ENCODE measurements around the gene PLCD3. TPM values are rescaled to one million over a fixed set of nuclear protein-coding genes. Genes with fewer than 3 reads are reported as not detected.
A peak's percentile ranks its signal among the peaks of the same experiment; 100 is the strongest.

Gene PLCD3
- total RNA-seq, 3 donors from 2014 or later = 30.8 to 62.2 (median 41.1) TPM

GRCh38 chr17:45112559-45113423 lies 19.5 kb downstream of the PLCD3 start:
- H3K36me3 ChIP-seq = no peaks in the 10 kb centered on the region
- no peak for DNase-seq (ENCODE audit: low spot score in 2 of 2)
- H3K9me3 ChIP-seq = no peaks in the 10 kb centered on the region
- no peak overlapping the region for H3K4me3 ChIP-seq
- H3K27ac ChIP-seq = peak overlapping the region in 1 of 2 donors; percentile 5
- intact Hi-C loops (cut with DNase I; ENCODE audit: low total_unique reads) = no loop called here
- H3K4me1 ChIP-seq = peaks cover 0 to 9% of the 10 kb centered on the region in 2 donors
- no peaks in the 10 kb centered on the region for H3K27me3 ChIP-seq
- TF ChIP-seq, protein P1, sequence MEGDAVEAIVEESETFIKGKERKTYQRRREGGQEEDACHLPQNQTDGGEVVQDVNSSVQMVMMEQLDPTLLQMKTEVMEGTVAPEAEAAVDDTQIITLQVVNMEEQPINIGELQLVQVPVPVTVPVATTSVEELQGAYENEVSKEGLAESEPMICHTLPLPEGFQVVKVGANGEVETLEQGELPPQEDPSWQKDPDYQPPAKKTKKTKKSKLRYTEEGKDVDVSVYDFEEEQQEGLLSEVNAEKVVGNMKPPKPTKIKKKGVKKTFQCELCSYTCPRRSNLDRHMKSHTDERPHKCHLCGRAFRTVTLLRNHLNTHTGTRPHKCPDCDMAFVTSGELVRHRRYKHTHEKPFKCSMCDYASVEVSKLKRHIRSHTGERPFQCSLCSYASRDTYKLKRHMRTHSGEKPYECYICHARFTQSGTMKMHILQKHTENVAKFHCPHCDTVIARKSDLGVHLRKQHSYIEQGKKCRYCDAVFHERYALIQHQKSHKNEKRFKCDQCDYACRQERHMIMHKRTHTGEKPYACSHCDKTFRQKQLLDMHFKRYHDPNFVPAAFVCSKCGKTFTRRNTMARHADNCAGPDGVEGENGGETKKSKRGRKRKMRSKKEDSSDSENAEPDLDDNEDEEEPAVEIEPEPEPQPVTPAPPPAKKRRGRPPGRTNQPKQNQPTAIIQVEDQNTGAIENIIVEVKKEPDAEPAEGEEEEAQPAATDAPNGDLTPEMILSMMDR (IDR thresholded peaks at IDR 0.05) = no peak
- TF ChIP-seq POLR2AphosphoS5 (IDR thresholded peaks at IDR 0.05) (no peak), POLR2A (IDR thresholded peaks at IDR 0.05) (no peak)

DNA sequence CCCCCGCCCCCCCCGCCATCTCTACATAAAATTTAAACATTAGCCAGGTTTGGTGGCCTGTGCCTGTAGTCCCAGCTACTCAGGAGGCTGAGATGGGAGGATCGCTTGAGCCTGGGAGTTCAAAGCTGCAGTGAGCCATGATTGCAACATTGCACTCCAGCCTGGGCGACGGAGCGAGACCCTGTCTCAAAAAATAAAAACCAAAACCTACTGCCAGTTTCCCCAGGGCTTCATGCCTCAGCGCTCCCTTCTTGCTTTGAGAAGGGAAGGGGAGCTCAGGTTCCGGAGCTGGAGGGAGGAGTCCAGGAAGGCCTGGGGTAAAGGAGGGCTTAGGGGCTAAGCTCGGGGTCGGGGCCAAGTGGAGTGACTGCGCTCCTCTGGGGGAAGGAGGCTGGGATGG lies 20.5 kb downstream of the PLCD3 start:
- H3K36me3 ChIP-seq = no peaks in the 10 kb centered on the region

DNA sequence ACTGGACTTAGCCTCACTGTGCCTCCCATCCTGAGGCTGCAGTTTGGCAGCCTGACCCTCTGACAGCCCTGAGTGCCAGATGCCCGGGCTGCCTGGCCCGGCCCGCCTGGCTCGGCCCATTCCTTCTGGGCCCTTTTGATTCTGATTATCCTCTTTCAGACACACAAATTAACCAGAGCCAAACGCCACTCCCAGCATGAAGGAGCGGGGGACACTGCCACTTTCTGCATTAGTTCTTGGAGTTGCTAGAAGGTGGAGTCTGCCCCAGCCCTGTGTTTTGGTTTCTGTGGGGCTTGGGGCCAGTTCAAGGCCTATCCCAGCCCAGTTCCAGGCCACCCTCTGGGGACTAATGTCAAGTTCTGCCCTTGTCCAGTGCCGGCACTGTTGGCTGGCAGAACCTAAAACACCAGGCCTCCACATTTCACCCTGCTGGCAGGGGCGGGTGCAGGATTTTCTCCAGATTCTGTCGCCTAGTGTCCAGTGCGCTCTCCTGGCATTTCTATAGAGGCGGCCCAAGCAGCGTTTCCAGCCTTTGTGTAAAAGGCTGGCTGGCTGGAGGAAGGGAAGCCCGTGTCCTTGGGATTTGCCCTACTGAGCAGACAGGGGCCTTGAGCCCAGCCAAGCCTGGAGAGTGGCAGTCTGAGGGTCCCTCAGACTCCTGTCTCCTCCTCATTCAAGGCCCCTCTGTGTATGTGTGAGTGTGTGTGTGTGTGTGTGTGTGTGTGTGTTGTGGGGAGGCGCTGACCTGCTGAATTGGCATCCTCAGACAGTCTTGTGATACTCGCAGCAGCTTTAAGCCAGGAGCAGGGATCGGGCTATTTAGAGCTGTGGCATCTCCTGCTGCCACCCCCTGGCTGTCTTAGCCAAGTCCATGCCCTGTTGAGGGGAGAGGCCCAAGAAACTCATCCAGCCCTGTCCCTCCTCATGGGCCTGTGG lies 21.4 kb downstream of the PLCD3 start:
- Histone ChIP-seq H3K27me3 (no peaks in the 10 kb centered on the region), H3K27ac (peak overlapping the region; percentile 18 to 61), H3K4me1 (peaks cover 0 to 9% of the 10 kb centered on the region in 2 donors), H3K9me3 (no peaks in the 10 kb centered on the region), H3K4me3 (no peak overlapping the region), H3K36me3 (no peaks in the 10 kb centered on the region)
- DNase-seq (ENCODE audit: low spot score in 2 of 2) = no peak
- intact Hi-C loops (cut with DNase I; ENCODE audit: low total_unique reads) = no loop called here
- TF ChIP-seq, protein P1 (IDR thresholded peaks at IDR 0.05) = no peak
- TF ChIP-seq POLR2AphosphoS5 (IDR thresholded peaks at IDR 0.05) = no peak
- no peak for TF ChIP-seq POLR2A (IDR thresholded peaks at IDR 0.05)

More for the DNA sequence above, 20.5 kb downstream of the PLCD3 start:
- H3K9me3 ChIP-seq = no peaks in the 10 kb centered on the region
- TF ChIP-seq, protein P1 (IDR thresholded peaks at IDR 0.05) = no peak
- TF ChIP-seq POLR2AphosphoS5 (IDR thresholded peaks at IDR 0.05) (no peak), POLR2A (IDR thresholded peaks at IDR 0.05) (no peak)
- intact Hi-C loops (cut with DNase I; ENCODE audit: low total_unique reads) = no loop called here
- H3K27me3 ChIP-seq = no peaks in the 10 kb centered on the region
- peaks cover 0 to 9% of the 10 kb centered on the region in 2 donors for H3K4me1 ChIP-seq
- DNase-seq (ENCODE audit: low spot score in 2 of 2) = no peak
- peak overlapping the region; percentile 18 to 61 for H3K27ac ChIP-seq
- H3K4me3 ChIP-seq = no peak overlapping the region

- intact Hi-C loops (cut with DNase I; ENCODE audit: low total_unique reads) = loop anchor here (10.0 kb wide), 2 partner anchors 84 to 194 kb away; partner anchors contain the start of gene GFAP
- peak overlapping the region; percentile 3 to 22 for H3K27ac ChIP-seq
- no peak for DNase-seq (ENCODE audit: low spot score in 2 of 2)
- H3K4me3 ChIP-seq = no peak overlapping the region
- H3K4me1 ChIP-seq = peaks cover 0 to 9% of the 10 kb centered on the region in 2 donors
- H3K36me3 ChIP-seq = peaks cover 12% of the 10 kb centered on the region
- no peaks in the 10 kb centered on the region for H3K27me3 ChIP-seq
- no peaks in the 10 kb centered on the region for H3K9me3 ChIP-seq
- TF ChIP-seq POLR2AphosphoS5 (IDR thresholded peaks at IDR 0.05) (no peak), POLR2A (IDR thresholded peaks at IDR 0.05) (no peak)
- TF ChIP-seq, protein P1 (IDR thresholded peaks at IDR 0.05) = no peak
Measured at GRCh38 chr17:45108595-45109521, 23.5 kb downstream of the PLCD3 start.
